PC-9 (cell line): ENCODE data around the gene SELPLG. TPM values are rescaled to one million over a fixed set of nuclear protein-coding genes. Genes with fewer than 3 reads are reported as not detected.

Experiments
- BruUV-seq: library from RNA; stranded (reverse); fragments of 400-500 nt; replicated peaks from 2 replicates; lab custom pipeline; 2021; lab: Mats Ljungman, UMichigan
- CTCF ChIA-PET: fragments of 300-600 bp; sonication (Branson Sonifier 250); formaldehyde crosslinking; loops from one replicate; lab custom pipeline; 2022; ENCODE audit warnings: antibody characterized with exemption; lab: Charles Lee
- POLR2A ChIA-PET: fragments of 300-600 bp; sonication (Branson Sonifier 250); formaldehyde crosslinking; loops from one replicate; lab custom pipeline; 2022; ENCODE audit warnings: antibody characterized with exemption; ENCODE audit not compliant: unreplicated experiment; lab: Charles Lee
- DNase-seq, 2 experiments: peaks; one replicate each; pipeline versions ENCODE4 v3.0.0 to v3.0.0-alpha.2; 2015 to 2022; ENCODE audit warnings: mixed read lengths in 1 of 2
- H2AFZ ChIP-seq: fragments of 200-600 bp; sonication (generic); 2 replicates; pipeline ENCODE4 v1.8.1; 2017; ENCODE audit warnings: antibody characterized with exemption
- H3F3A ChIP-seq: fragments of 200-600 bp; sonication (generic); 2 replicates; pipeline ENCODE4 v1.8.1; 2017; ENCODE audit warnings: antibody characterized with exemption, mild to moderate bottlenecking, low read depth; ENCODE audit not compliant: insufficient read depth
- H3K27ac ChIP-seq: fragments of 200-600 bp; sonication (generic); 2 replicates; pipeline ENCODE4 v1.6.1; 2016; ENCODE audit warnings: mixed run types
- H3K27me3 ChIP-seq: fragments of 200-600 bp; sonication (generic); 2 replicates; pipeline ENCODE4 v1.6.1; 2016; ENCODE audit warnings: low read depth, mixed run types; ENCODE audit not compliant: insufficient read depth
- H3K36me3 ChIP-seq: fragments of 200-600 bp; sonication (generic); 2 replicates; pipeline ENCODE4 v1.6.1; 2016; ENCODE audit warnings: low read depth, mixed run types
- H3K4me1 ChIP-seq: fragments of 200-600 bp; sonication (generic); replicated peaks from 2 replicates; pipeline ENCODE4 v1.6.1; 2016; ENCODE audit warnings: mixed run types; ENCODE audit not compliant: insufficient read depth
- H3K4me2 ChIP-seq: fragments of 200-600 bp; sonication (generic); 2 replicates; pipeline ENCODE4 v1.6.1; 2017; ENCODE audit warnings: mixed run types
- H3K4me3 ChIP-seq: fragments of 200-600 bp; sonication (generic); 2 replicates; pipeline ENCODE4 v1.6.1; 2016; ENCODE audit warnings: mixed run types
- H3K79me2 ChIP-seq: fragments of 200-600 bp; sonication (generic); 2 replicates; pipeline ENCODE4 v1.6.1; 2017; ENCODE audit warnings: low read depth, mixed run types
- H3K9me2 ChIP-seq: fragments of 200-600 bp; sonication (generic); 2 replicates; pipeline ENCODE4 v1.8.1; 2017; ENCODE audit warnings: mild to moderate bottlenecking; ENCODE audit not compliant: insufficient read depth
- H3K9me3 ChIP-seq: fragments of 200-600 bp; sonication (generic); 2 replicates; pipeline ENCODE4 v1.8.1; 2016; ENCODE audit warnings: low read depth; ENCODE audit not compliant: insufficient read depth
- H4K20me1 ChIP-seq: fragments of 200-600 bp; sonication (generic); 2 replicates; pipeline ENCODE4 v1.8.1; 2017; ENCODE audit not compliant: insufficient read depth
- CTCF ChIP-seq: fragments of 200-600 bp; sonication (generic); conservative IDR thresholded peaks from 2 replicates; pipeline ENCODE4 v1.6.1; 2017; ENCODE audit warnings: mixed run types, antibody characterized with exemption, mild to moderate bottlenecking, moderate library complexity
- EZH2 ChIP-seq: fragments of 200-600 bp; sonication (generic); IDR thresholded peaks from 2 replicates; pipeline ENCODE4 v1.8.0; 2017; ENCODE audit warnings: antibody characterized with exemption, low read depth
- intact Hi-C: fragments of 100-400 bp; cut with micrococcal nuclease; formaldehyde crosslinking; loops from one replicate; pipeline ENCODE4 v1.10.0; 2022; ENCODE audit not compliant: unreplicated experiment
- microRNA-seq: library from miRNA; unstranded; fragments of <30 nt; microRNA quantifications from one replicate; pipeline ENCODE4 v1.2.0, GENCODE V29; 2021; ENCODE audit warnings: borderline number of aligned reads, borderline replicate concordance
- total RNA-seq: library from RNA; stranded (reverse); gene quantifications from 2 replicates; pipeline ENCODE4 v1.2.3, GENCODE V29; 2021

SELPLG gene
- total RNA-seq, 1 experiment from 2014 or later = 0.96 TPM

- Histone ChIP-seq H3K79me2 (no peaks in the 10 kb centered on the region), H3K4me3 (no peak overlapping the region), H3K27me3 (no peaks in the 10 kb centered on the region), H3K4me1 (no peaks in the 10 kb centered on the region), H3K27ac (no peak overlapping the region), H3K9me3 (no peaks in the 10 kb centered on the region), H4K20me1 (no peaks in the 10 kb centered on the region), H3K36me3 (peaks cover 12% of the 10 kb centered on the region; the same call in 1 of the 2 replicates), H2AFZ (no peak overlapping the region), H3K4me2 (no peak overlapping the region), H3K9me2 (no peaks in the 10 kb centered on the region), H3F3A (peaks cover 4% of the 10 kb centered on the region; the same call in 1 of the 2 replicates)
- no TSS peak for BruUV-seq
- intact Hi-C loops = no loop called here
- ChIA-PET POLR2A (no interaction called here), CTCF (interaction anchor here (0.6 kb wide), 2 partner anchors 23 to 398 kb away, joined by 3 to 5 read pairs; no protein-coding TSS in a partner anchor)
- DNase-seq = no peak
- TF ChIP-seq CTCF (no peak), EZH2 (no peak)
Measured at GRCh38 chr12:108572166-108572790, 61.4 kb downstream of the SELPLG start.

Small RNAs within 50 kb of the gene (microRNA-seq; reads per million reads assigned to microRNA genes)
- not detected for gene MIR4496

Other genes with a start within 250 kb of the SELPLG start
- 1.9 and 3.2 TPM in 2 replicates for gene FICD, start 118.6 kb downstream of the SELPLG start, total RNA-seq
- 49.3 and 54.3 TPM in 2 replicates for gene SART3, start 72.7 kb downstream of the SELPLG start, total RNA-seq
- gene ISCU, start 71.3 kb downstream of the SELPLG start, total RNA-seq = 84.8 and 86.7 TPM in 2 replicates
- gene TMEM119, start 35.8 kb downstream of the SELPLG start, total RNA-seq = not detected in 2 replicates
- gene CORO1C, start 97.6 kb upstream of the SELPLG start, total RNA-seq = 122 and 139 TPM in 2 replicates
- gene SSH1, start 223.7 kb upstream of the SELPLG start, total RNA-seq = 54.5 and 62.1 TPM in 2 replicates
- gene DAO, start 246.2 kb upstream of the SELPLG start, total RNA-seq = not detected in 2 replicates